HS-27A (cell line): ENCODE results near the gene MRGPRX3.

Source experiments
- DNase-seq: peaks from one replicate; pipeline ENCODE4 v3.0.0-alpha.2; 2012; ENCODE audit warnings: low read depth, missing footprints

Gene MRGPRX3

GRCh38 chr11:18168372-18168771, 36.0 kb downstream of the MRGPRX3 start:
- no peak for DNase-seq

DNA sequence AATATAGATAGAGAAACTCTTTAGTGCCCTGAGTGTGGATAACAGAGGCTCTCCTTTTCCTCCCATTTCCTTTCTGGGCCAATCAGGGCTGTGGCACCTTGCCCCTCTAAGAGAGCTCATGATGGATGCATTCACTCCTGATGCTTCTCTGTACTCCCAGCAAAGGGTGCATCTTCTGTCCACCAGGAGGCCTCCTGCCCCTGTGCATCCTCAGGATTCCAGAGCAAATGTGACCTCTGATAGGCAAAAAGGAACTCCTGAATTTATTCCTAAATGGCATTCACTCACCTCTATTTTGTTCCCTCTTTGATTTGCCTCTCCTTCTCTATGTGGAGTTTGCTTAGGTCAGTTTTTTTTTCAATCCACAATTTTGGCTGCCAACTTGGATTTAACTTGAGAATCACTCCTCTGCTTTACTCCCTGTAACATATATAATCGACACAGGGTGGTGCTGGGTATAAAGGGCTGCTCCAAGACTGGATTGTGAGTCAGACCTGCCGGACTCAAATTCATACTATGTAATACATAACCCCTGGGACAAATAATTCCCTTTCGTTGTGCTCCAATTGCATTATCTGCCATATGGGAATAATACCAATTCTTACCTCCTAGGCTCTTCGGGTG, 39.1 kb downstream of the MRGPRX3 start:
- DNase-seq = no peak

GRCh38 chr11:18172666-18173065, 40.3 kb downstream of the MRGPRX3 start, which contains the start of gene MRGPRX4:
Gene MRGPRX4 (plus strand): TSS chr11:18172837. CDS start chr11:18173257, 420 bp downstream.
- DNase-seq = no peak

DNA sequence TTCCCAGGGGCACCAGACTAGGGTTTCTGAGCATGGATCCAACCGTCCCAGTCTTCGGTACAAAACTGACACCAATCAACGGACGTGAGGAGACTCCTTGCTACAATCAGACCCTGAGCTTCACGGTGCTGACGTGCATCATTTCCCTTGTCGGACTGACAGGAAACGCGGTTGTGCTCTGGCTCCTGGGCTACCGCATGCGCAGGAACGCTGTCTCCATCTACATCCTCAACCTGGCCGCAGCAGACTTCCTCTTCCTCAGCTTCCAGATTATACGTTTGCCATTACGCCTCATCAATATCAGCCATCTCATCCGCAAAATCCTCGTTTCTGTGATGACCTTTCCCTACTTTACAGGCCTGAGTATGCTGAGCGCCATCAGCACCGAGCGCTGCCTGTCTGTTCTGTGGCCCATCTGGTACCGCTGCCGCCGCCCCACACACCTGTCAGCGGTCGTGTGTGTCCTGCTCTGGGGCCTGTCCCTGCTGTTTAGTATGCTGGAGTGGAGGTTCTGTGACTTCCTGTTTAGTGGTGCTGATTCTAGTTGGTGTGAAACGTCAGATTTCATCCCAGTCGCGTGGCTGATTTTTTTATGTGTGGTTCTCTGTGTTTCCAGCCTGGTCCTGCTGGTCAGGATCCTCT, 41.0 kb downstream of the MRGPRX3 start:
- DNase-seq = no peak
